Activated CD4-positive, alpha-beta T cell treated with anti-CD3 and anti-CD28 coated beads, Interleukin-2, amount 50 U/mL, for 4 hours (primary cell): Measurements from ENCODE around the gene CREBBP.

Experiments used
- DNase-seq, 2 experiments: peaks; one replicate each; pipeline ENCODE4 v3.0.0-alpha.2; 2020

CREBBP gene

GRCh38 chr16:3761375-3762106 is 119.0 kb downstream of the CREBBP start:
- no peak for DNase-seq

- DNase-seq, result no peak
Measured at GRCh38 chr16:3760518-3760917, 120.0 kb downstream of the CREBBP start.

DNA sequence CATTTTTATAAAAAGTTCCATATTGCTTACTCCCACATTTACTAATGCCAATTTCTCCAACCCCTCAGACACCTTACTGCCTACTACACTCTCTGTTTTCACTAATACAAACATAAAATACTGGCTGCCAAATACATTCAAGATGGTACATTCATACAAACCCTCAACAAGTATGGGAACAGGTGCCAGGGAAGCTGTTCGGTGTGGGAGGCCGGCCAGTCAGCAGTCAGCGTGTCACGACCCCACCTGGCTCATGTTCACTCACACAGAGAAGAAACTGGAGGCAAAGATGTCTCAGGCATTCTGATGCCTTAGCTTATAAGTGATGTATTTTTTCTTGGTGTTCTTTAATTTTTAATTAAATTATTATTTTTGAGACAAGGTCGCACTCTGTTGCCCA is 120.8 kb downstream of the CREBBP start:
- no peak for DNase-seq

DNA sequence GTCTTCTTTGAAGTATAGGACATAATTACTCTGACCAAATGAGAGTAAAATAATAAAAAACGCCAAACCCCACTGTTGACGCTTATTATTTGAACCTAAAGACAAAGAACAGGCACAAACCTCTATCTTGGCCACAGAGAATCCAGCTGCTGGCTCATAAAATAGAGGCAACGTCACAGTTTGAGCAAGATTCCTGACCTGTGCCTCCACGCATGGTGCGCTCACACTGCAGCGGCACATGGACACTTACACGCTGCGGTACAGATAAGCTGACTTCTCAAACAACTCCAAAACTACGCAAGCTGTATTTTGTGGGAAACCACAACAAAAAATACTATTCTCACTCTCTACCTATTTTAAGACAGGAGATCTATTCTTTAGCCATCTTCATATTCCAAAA is 124.4 kb downstream of the CREBBP start:
- DNase-seq, result no peak

DNA sequence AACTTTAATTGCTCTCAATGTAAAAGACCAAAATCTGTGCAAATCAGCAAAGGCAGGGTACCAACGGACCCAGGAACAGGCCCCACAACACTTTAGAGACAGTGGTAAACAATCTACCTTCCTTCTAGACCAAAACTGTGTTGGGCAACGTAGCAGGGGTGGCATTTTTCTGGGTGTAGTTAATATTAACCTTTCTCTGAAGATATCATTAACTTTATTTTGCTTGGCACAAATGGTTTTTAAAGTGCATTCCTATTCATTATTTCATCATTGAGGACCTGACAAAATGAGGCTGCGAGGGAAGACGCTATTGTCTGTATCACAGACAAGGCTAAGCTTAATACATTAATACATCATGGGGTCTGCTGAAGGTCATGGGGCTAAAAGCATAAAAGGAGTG is 125.3 kb downstream of the CREBBP start:
- no peak for DNase-seq

DNA sequence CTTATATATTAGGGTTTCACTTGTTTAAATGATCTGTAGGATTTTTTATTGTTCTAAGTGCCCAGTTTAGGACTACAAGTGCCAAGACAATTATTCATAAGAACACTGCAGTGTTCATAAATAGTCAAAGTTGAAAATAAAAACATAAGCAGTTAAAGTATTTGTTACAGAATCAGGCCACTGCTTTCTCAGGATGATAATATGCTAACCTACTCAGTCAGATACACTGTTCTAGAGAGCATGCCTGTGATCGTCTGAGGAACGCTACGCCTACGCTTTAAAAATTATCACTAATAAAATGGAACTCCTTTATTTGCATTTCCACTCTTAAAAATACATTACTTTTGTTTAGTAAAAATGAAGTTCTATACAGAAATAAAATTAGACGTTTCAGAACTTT is 125.7 kb downstream of the CREBBP start:
- DNase-seq, result no peak

- DNase-seq, result no peak
Measured at GRCh38 chr16:3754081-3754703, 126.3 kb downstream of the CREBBP start.

GRCh38 chr16:3752984-3753383 is 127.5 kb downstream of the CREBBP start:
- no peak for DNase-seq

DNA sequence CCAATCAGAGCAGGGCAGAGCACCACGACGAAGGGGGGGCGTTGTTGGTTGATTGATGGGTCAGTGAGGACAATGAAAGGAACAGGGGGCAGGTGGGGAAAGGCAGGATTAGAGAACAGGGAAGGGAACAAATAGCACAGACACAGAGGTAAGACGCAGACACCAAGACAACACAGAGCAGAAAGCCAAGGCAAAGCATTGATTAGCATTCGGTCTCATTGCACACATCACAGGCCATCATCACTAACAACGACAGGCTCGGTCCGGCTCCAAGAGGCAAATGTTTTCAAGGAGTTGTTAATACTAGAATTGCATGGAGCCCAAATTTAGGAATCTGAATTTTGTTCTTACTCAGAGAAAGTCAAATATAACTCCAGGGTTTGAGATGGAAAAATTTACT is 128.6 kb downstream of the CREBBP start:
- no peak for DNase-seq

GRCh38 chr16:3748307-3748706 is 132.2 kb downstream of the CREBBP start:
- DNase-seq, result no peak

GRCh38 chr16:3745751-3746355 is 134.7 kb downstream of the CREBBP start:
- DNase-seq, result no peak

- DNase-seq, result no peak
Measured at GRCh38 chr16:3744018-3744417, 136.5 kb downstream of the CREBBP start.

- DNase-seq, result no peak
Measured at GRCh38 chr16:3740934-3741333, 139.6 kb downstream of the CREBBP start.

DNA sequence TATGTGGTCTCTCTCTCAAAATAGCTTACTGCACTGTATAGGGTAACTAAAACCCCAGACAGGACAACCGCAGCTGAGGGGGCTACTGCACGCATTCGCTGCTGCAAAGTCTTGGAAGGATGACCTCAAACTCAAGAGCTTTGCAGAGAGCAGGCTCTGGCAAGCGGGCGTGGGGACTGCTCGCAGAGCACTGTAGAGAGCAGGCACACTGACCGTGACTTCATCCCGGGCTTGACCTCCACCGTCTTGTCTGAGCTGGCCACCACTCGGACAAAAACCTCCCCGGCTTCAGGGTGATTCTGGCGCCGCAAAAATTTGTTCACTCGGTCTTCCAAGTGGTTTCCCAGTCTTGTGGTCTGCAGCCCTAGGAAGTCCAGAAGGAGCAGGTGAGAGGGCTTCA is 140.3 kb downstream of the CREBBP start:
- no peak for DNase-seq

DNA sequence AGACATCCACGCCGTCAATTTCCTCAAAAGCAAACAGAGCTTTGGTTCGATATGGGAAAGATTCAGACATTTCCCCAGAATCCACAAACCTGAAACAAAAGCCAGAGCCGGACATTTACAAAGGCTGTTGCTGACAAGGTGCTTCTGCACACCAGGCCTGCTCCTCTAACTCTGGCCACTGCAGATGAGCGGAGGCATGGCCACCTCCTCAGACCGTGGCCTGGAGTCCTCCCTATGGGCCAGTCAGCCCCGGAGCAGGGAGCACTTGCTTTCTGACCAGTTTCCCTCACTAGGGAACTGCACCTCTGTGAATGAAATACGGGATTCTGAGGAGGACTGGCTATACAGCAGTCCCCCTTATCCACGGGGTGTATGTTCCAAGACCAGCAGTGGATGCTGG is 140.9 kb downstream of the CREBBP start:
- DNase-seq, result no peak

GRCh38 chr16:3738541-3738940 is 142.0 kb downstream of the CREBBP start:
- DNase-seq, result no peak

DNA sequence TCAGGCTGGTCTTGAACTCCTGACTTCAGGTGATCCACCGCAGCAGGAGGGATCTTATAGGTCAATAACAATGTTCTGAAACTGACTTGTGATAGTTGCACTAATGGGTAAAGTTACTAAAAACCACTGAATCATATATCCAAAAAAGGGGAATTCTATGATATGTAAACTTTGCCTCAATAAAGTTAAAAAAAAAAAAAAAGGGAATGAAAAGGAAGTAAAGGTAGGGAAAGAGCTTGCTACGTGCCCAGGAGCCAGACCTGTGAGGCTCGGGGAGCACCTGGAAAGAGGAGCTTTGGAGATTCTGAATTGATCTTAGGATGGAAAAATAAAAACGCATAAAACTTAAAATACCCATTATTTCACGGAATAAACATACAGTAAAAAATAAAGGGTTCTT is 142.4 kb downstream of the CREBBP start:
- DNase-seq, result no peak

DNA sequence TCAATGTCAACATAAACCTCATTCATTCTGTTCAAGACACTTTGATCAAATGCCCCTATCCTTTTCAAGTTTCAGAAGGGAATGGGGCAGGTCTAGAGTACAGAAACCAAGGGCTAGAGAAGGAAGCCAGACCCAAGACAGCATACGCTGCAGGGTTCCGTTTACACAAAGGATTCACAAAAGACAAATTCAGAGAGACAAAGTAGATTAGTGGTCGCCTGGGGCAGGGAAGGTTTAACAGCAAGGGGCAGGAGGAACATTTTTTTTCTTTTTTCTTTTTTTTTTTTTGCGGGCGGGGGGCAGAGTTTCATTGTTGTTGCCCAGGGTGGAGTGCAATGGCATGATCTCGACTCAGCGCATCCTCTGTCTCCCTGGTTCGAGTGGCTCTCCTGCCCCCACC is 143.3 kb downstream of the CREBBP start:
- DNase-seq, result no peak

GRCh38 chr16:3736116-3736515 is 144.4 kb downstream of the CREBBP start:
- DNase-seq, result no peak

DNA sequence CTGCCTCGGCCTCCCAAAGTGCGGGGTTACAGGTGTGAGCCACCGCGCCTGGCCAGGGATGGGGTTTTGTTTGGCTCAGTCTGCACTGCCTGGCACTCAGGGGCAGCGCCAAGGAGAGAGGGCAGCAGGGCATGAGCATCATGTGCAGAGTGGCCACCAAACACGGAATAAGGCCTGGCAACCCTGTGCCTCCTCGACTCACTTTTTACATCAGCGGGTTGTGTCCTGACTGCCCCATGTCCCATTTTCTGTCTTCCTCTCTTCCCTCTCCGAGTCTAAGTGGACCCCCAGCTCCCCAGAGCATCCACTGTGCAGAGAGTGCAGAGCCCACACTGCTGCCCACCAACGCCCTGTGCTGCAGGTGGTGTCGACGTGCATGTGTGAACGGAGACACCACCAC is 145.0 kb downstream of the CREBBP start:
- DNase-seq, result no peak

GRCh38 chr16:3734758-3735221 is 145.7 kb downstream of the CREBBP start:
- DNase-seq, result no peak

DNA sequence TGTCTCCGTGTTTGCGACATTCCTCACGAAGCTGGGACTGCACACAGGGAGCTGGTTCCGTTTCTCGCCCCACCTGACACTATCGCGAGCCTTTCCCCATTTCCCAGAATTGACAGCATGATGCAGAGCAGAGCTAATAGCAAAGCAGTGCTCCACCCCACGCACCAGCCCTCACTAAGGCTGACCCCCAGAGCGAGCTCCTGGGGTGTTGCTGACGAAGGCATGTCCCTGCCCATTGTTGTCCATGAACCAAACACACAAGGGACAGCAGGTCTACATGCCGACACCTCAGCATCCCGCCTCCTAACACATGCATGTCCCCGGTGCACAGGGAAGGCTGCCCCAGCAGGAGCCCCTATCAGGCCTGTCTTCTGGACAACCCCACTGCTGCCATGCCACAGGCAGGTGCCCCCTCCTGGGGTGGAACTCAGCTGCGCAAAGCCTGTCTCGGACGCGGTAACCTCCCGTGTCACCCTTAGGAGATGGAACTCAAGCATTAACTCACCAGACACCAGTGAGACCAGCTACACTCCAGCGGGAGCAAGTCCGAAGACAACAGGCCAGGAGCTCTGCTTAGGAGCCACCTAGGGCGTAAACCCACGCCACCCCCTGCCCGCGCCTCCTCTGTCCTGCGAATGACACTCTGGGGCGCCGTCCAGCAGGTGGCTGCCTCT is 146.3 kb downstream of the CREBBP start:
- DNase-seq, result no peak

DNA sequence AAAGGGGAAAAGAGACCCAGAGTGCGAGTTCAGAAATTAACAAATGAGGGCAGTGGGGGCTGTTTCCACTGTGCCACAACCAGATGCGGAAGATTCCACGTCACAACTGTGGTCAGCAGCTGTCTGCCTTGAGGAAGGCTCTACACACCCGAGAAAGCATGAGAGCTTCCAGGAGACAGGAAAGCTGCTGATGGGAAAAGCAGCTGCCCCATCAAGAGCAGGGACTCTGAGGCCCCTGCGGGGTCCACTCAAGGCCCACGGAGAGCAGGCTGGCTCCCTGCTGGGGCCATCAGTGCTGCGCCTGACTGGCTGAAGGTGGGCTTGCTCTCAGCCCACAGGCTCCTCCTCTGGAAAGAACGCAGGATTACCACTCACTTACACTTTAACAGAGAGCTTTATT is 148.3 kb downstream of the CREBBP start:
- no peak for DNase-seq
